PFSK-1 (cell line): Measurements from ENCODE around the gene RASGRF1.

Experiments used
- POLR2AphosphoS5 ChIP-seq: IDR thresholded peaks from 2 replicates; pipeline ENCODE4 v1.6.1; 2012; ENCODE audit warnings: low read depth, mild to moderate bottlenecking, control low read depth, low read length, moderate library complexity
- REST ChIP-seq, 2 experiments: IDR thresholded peaks; 2 replicates each; pipeline versions ENCODE4 v1.6.1 to v1.8.0; 2011 to 2012; ENCODE audit warnings: low read depth in 2 of 2, low read length in 2 of 2, control low read depth in 1 of 2, inconsistent platforms in 1 of 2, mild to moderate bottlenecking in 1 of 2, moderate library complexity in 1 of 2; ENCODE audit not compliant: insufficient read depth in 1 of 2
- SIN3A ChIP-seq: IDR thresholded peaks from 2 replicates; pipeline ENCODE4 v1.6.1; 2012; ENCODE audit warnings: mild to moderate bottlenecking, low read length, moderate library complexity, borderline replicate concordance; ENCODE audit not compliant: insufficient read depth
- TAF1 ChIP-seq: IDR thresholded peaks from 2 replicates; pipeline ENCODE4 v1.6.1; 2012; ENCODE audit warnings: low read length, control low read depth, borderline replicate concordance; ENCODE audit not compliant: insufficient read depth

DNA sequence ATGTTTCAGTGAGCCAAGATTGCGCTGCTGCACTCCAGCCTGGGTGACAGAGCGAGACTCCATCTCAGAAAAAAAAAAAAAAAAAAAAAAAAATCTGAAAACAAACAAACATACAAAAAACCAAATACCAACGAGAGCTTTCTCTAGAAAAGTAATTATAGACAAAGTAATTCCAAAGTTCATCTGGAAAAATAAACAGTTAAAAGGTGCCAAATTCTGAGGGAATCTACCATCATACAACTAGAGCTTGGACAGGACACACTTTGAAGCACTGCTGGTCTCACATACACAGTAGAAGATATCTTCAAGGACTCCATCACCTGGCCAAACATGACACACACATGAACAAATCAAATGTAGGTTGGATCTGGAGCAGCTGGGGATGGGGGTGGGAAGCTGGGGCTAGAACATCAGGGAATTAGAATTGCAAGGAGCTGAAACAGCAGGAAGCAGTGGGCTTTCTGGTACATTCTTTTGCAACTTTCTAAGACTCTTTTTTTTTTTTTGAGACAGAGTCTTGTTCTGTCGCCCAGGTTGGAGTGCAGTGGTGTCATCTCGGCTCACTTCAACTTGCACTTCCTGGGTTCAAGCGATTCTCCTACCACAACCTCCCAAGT is 104.6 kb downstream of the RASGRF1 start:
- no peak for TF ChIP-seq TAF1
- no peak for TF ChIP-seq POLR2AphosphoS5
- TF ChIP-seq REST (IDR thresholded peaks at IDR 0.05; ENCODE audit: insufficient read depth in 1 of 2, low read depth in 2 of 2, low read length in 2 of 2): no peak
- no peak for TF ChIP-seq SIN3A
